PFSK-1 (cell line): ENCODE results near the gene KRT12.

Experiments
- FOXP2 ChIP-seq: optimal IDR thresholded peaks from 2 replicates; pipeline ENCODE3; 2011; ENCODE audit warnings: borderline replicate concordance, control low read depth, inconsistent platforms; ENCODE audit not compliant: insufficient read depth; ENCODE audit errors: extremely low read length, extremely low read depth
- POLR2AphosphoS5 ChIP-seq: IDR thresholded peaks from 2 replicates; pipeline ENCODE4 v1.6.1; 2012; ENCODE audit warnings: low read depth, mild to moderate bottlenecking, control low read depth, low read length, moderate library complexity
- REST ChIP-seq, 2 experiments: IDR thresholded peaks; 2 replicates each; pipeline versions ENCODE4 v1.6.1 to v1.8.0; 2011 to 2012; ENCODE audit warnings: low read depth in 2 of 2, low read length in 2 of 2, control low read depth in 1 of 2, inconsistent platforms in 1 of 2, mild to moderate bottlenecking in 1 of 2, moderate library complexity in 1 of 2; ENCODE audit not compliant: insufficient read depth in 1 of 2
- TAF1 ChIP-seq: IDR thresholded peaks from 2 replicates; pipeline ENCODE4 v1.6.1; 2012; ENCODE audit warnings: low read length, control low read depth, borderline replicate concordance; ENCODE audit not compliant: insufficient read depth

GRCh38 chr17:40812639-40813038 is 54.4 kb downstream of the KRT12 start:
- TF ChIP-seq POLR2AphosphoS5 (no peak), REST (IDR thresholded peaks at IDR 0.05; ENCODE audit: insufficient read depth in 1 of 2, low read depth in 2 of 2, low read length in 2 of 2) (no peak), FOXP2 (no peak), TAF1 (no peak)
